Measurements from ENCODE around the gene PRRC2A.

The PRRC2A gene

GRCh38 chr6:31620586-31621319 lies at the start of gene PRRC2A:
Gene PRRC2A (plus strand): TSS chr6:31620715. CDS start chr6:31622790, 2,075 bp downstream.
- peak in 1 of 2 experiments; percentile 89 for DNase-seq

- DNase-seq = no peak
Measured at GRCh38 chr6:31572041-31572911, 48.2 kb upstream of the PRRC2A start, which contains the start of gene LTA. Gene LTA (plus strand): TSS chr6:31572289. CDS start chr6:31572743, 454 bp downstream.

- DNase-seq = no peak
Measured at GRCh38 chr6:31573239-31574105, 47.0 kb upstream of the PRRC2A start.

GRCh38 chr6:31574106-31575061 lies 46.1 kb upstream of the PRRC2A start:
- no peak for DNase-seq

- DNase-seq = peak in 1 of 2 experiments; percentile 11
Measured at GRCh38 chr6:31575335-31575901, 45.1 kb upstream of the PRRC2A start, which contains the start of gene TNF. Gene TNF (plus strand): TSS chr6:31575565. CDS start chr6:31575742, 177 bp downstream.

- no peak for DNase-seq
Measured at GRCh38 chr6:31575952-31576685, 44.4 kb upstream of the PRRC2A start.

- no peak for DNase-seq
Measured at GRCh38 chr6:31576897-31577578, 43.5 kb upstream of the PRRC2A start.

- DNase-seq = no peak
Measured at GRCh38 chr6:31577579-31577966, 42.9 kb upstream of the PRRC2A start.

GRCh38 chr6:31578184-31579118 lies 42.1 kb upstream of the PRRC2A start:
- no peak for DNase-seq

GRCh38 chr6:31579119-31579505 lies 41.4 kb upstream of the PRRC2A start:
- no peak for DNase-seq

GRCh38 chr6:31579546-31580437 lies 40.7 kb upstream of the PRRC2A start:
- DNase-seq = no peak

GRCh38 chr6:31580438-31580740 lies 40.1 kb upstream of the PRRC2A start:
- no peak for DNase-seq

GRCh38 chr6:31580807-31581433 lies 39.6 kb upstream of the PRRC2A start:
- peak; percentile 47 to 90 for DNase-seq

- no peak for DNase-seq
Measured at GRCh38 chr6:31581434-31582229, 38.9 kb upstream of the PRRC2A start.

- no peak for DNase-seq
Measured at GRCh38 chr6:31582230-31582643, 38.3 kb upstream of the PRRC2A start, which contains the start of gene LTB. Gene LTB (minus strand): TSS chr6:31582424. CDS start chr6:31582417, 7 bp downstream.

GRCh38 chr6:31585491-31585890 lies 35.0 kb upstream of the PRRC2A start:
- DNase-seq = no peak
